Measurements from ENCODE around the gene OR56A1. TPM values are rescaled to one million over a fixed set of nuclear protein-coding genes. Genes with fewer than 3 reads are reported as not detected.
"Not testable (repeated sequence)": the region's sequence is repeated elsewhere in the genome, so short reads cannot be mapped to it uniquely, and the experiment has no call there.

Gene OR56A1
- not detected for total RNA-seq
- polyA plus RNA-seq = not detected

DNA sequence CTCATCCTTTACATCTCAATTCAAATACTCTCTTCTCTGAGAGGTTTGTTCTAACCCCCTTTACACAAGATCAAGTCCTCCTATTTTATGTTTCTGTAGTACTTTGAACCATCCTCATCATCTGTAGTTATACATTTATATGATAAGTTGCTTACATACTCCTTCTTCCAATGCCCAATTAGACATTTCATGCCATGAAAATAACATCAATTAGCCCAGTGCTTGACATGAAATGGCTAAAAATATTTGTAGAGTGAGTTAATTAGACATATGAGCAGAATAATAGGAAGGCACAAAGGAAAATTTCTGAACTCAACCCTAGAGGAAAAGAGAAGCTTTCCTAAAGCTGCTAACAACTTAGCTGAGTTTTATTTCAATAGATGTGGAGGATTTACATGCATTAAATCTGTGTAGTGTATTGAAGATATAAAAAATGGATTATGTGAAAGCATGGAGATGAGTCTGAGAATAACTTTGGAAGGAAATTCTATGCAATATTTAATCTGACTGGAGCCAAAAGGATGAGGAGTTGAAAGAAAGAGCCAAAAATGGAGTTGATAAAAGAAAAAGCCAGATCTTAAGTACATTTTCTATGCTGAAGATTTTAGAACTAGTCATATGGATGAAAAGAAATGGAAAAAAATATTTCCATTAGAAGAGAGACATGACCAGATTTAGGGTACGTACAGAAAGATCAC lies at the start of gene OR56A1:
TSS of gene OR56A1 (minus strand) at position 51 of the 698 bp plus-strand sequence. CDS start 3,066 bp downstream, outside the sequence.
- DNase-seq = no peak
- intact Hi-C loops (cut with DNase I) = no loop called here
- Histone ChIP-seq H3K27me3 (peaks cover 0 to 7% (median 0%) of the 10 kb centered on the region in 4 donors), H3K27ac (no peak within 1 kb of the TSS), H3K4me1 (no peaks in the 10 kb centered on the region), H3K4me3 (no peak within 1 kb of the TSS), H3K9me3 (no peaks in the 10 kb centered on the region), H3K36me3 (no peaks in the 10 kb centered on the region)
- WGBS, 2 donors = 70 to 78% methylated on average over 1 of the region's 1 CpG
- no peak for FAIRE-seq
- TF ChIP-seq, protein P1, sequence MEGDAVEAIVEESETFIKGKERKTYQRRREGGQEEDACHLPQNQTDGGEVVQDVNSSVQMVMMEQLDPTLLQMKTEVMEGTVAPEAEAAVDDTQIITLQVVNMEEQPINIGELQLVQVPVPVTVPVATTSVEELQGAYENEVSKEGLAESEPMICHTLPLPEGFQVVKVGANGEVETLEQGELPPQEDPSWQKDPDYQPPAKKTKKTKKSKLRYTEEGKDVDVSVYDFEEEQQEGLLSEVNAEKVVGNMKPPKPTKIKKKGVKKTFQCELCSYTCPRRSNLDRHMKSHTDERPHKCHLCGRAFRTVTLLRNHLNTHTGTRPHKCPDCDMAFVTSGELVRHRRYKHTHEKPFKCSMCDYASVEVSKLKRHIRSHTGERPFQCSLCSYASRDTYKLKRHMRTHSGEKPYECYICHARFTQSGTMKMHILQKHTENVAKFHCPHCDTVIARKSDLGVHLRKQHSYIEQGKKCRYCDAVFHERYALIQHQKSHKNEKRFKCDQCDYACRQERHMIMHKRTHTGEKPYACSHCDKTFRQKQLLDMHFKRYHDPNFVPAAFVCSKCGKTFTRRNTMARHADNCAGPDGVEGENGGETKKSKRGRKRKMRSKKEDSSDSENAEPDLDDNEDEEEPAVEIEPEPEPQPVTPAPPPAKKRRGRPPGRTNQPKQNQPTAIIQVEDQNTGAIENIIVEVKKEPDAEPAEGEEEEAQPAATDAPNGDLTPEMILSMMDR (IDR thresholded peaks at IDR 0.05) = no peak
- no peak for ATAC-seq

DNA sequence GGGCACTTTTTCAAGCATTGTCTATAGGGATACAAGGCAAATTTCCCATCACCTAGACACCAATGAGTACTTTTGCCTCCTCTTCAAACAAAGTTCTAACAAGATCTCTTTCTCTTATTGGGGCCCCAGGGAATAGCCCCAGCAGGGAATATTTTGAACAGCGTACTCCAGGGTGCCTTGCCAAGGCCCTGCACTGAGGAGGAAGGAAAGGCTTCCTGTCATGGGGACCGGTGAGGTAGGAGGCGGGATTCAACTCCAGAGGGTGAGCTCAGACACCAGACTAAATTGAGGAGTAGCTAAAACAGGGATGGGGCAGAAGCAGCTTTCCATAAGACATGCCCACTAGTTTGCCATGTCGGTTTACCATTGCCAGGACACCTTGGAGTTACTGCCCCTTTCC lies 48.9 kb upstream of the OR56A1 start:
- TF ChIP-seq, protein P1 (IDR thresholded peaks at IDR 0.05) = no peak
- Histone ChIP-seq H3K4me1 (no peaks in the 10 kb centered on the region), H3K9me3 (no peaks in the 10 kb centered on the region), H3K27ac (no peak overlapping the region), H3K4me3 (no peak overlapping the region), H3K36me3 (no peaks in the 10 kb centered on the region), H3K27me3 (no peaks in the 10 kb centered on the region)
- intact Hi-C loops (cut with DNase I) = no loop called here
- FAIRE-seq = no peak
- 69 to 71% methylated on average over 4 of the region's 4 CpGs for WGBS, 2 donors
- no peak for DNase-seq
- no peak for ATAC-seq

DNA sequence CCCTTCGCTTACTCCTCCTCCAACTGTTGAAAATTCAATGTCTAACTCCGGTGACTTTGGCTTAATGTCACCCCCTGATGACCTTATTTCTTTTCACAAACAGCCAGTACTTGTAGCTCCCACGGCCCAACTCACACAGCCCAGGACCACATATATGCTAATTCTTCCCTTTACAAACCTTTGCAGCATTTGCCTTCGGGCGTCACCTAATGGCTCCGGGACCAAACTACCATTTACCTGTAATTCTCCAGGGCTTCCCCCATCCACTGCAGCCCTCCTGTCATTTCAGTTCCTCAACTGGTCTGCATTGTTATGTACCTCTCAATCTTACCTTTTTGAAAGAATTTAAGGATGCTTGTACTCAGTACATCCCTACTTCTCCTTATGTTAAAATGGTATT lies 47.2 kb upstream of the OR56A1 start:
- Histone ChIP-seq H3K27me3 (no peaks in the 10 kb centered on the region), H3K36me3 (no peaks in the 10 kb centered on the region), H3K9me3 (no peaks in the 10 kb centered on the region), H3K27ac (no peak overlapping the region), H3K4me3 (no peak overlapping the region), H3K4me1 (no peaks in the 10 kb centered on the region)
- WGBS, 2 donors = 86 to 88% methylated on average over 6 of the region's 6 CpGs
- intact Hi-C loops (cut with DNase I) = no loop called here
- DNase-seq = no peak
- no peak for FAIRE-seq
- TF ChIP-seq, protein P1 (IDR thresholded peaks at IDR 0.05) = no peak
- no peak for ATAC-seq

GRCh38 chr11:6076443-6076842 lies 45.9 kb upstream of the OR56A1 start:
- H3K4me3 ChIP-seq; DNase-seq; H3K9me3 ChIP-seq; ATAC-seq; H3K27me3 ChIP-seq; H3K27ac ChIP-seq; intact Hi-C loops (cut with DNase I); FAIRE-seq; H3K4me1 ChIP-seq; H3K36me3 ChIP-seq: not testable (repeated sequence)
- 37 to 62% methylated on average over 2 of the region's 2 CpGs for WGBS, 2 donors

GRCh38 chr11:6067502-6067901 lies 36.9 kb upstream of the OR56A1 start:
- Histone ChIP-seq H3K4me3 (no peak overlapping the region), H3K36me3 (no peaks in the 10 kb centered on the region), H3K9me3 (no peaks in the 10 kb centered on the region), H3K27me3 (no peaks in the 10 kb centered on the region), H3K4me1 (no peaks in the 10 kb centered on the region), H3K27ac (no peak overlapping the region)
- intact Hi-C loops (cut with DNase I) = no loop called here
- no peak for FAIRE-seq
- TF ChIP-seq, protein P1 (IDR thresholded peaks at IDR 0.05) = no peak
- DNase-seq = no peak
- no peak for ATAC-seq
- 58 to 71% methylated on average over 4 of the region's 4 CpGs for WGBS, 2 donors

Data from pancreas (tissue), 10 donors.